ENCODE measurements around the gene KCP.

DNA sequence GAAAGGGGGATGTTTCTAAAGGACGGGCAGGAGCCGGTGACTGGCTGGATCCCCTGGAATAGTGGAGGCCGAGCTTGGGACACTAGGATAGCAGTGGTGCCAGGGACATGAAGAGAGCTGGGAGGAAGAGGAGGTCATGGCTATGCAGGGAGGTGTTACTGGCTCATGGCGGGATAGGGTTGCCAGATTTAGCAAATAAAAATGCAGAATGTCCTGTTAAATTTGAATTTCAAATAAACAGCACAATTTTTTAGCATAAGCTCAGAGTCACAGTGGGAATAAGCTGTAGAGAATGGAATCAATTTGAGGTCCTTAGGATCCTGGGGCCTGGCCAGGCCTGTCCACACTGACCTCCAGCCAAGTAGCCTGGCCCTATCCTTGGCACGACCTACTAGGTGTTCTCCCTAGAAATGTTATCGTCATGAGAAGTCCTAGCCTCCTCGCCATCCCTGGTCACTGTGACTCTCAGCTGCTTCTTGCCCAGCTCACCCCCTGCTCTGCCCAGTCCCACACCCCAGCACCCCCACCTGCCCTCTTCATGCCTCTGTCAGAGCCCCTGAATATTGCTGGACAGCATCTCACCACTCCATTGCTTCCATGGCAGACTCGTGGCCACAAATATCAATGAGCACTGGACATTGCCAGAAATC, 7.6 kb upstream of the KCP start:
- TF ChIP-seq, protein P1, sequence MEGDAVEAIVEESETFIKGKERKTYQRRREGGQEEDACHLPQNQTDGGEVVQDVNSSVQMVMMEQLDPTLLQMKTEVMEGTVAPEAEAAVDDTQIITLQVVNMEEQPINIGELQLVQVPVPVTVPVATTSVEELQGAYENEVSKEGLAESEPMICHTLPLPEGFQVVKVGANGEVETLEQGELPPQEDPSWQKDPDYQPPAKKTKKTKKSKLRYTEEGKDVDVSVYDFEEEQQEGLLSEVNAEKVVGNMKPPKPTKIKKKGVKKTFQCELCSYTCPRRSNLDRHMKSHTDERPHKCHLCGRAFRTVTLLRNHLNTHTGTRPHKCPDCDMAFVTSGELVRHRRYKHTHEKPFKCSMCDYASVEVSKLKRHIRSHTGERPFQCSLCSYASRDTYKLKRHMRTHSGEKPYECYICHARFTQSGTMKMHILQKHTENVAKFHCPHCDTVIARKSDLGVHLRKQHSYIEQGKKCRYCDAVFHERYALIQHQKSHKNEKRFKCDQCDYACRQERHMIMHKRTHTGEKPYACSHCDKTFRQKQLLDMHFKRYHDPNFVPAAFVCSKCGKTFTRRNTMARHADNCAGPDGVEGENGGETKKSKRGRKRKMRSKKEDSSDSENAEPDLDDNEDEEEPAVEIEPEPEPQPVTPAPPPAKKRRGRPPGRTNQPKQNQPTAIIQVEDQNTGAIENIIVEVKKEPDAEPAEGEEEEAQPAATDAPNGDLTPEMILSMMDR (conservative IDR thresholded peaks at IDR 0.05; ENCODE audit: low read length): no peak
- no peak for TF ChIP-seq EZH2phosphoT487 (IDR thresholded peaks at IDR 0.05; ENCODE audit: borderline replicate concordance)
